H1 (cell line): Measurements from ENCODE around the gene CCDC192. TPM values are rescaled to one million over a fixed set of nuclear protein-coding genes. Genes with fewer than 3 reads are reported as not detected.

Experiments used
- CBX8 ChIP-seq: fragments of 300-800, 300-1000 bp; sonication (generic); IDR thresholded peaks from 2 replicates; pipeline ENCODE4 v1.7.1; 2016; ENCODE audit warnings: low read depth, low read length, borderline replicate concordance
- polyA plus RNA-seq, 7 experiments: library from polyadenylated mRNA; depleted of rRNA in 3 of 7; stranded (reverse) in 5 of 7; unstranded in 2 of 7; fragments of >200 nt in 5 of 7; fragments of 200-250 nt in 2 of 7; gene quantifications; 1 replicate in 5 of 7; 2 replicates in 1 of 7; 4 replicates in 1 of 7; pipeline versions ENCODE4 v1.2.1 to v1.2.3, GENCODE V29; 2011 to 2013; ENCODE audit warnings: missing spikeins in 2 of 7, mixed read lengths in 2 of 7
- total RNA-seq: library from RNA; stranded (reverse); fragmentation: NEBNext Ultra II Directional; extraction: Animal tissue kit (Norgen Biotek cat#: 25700); gene quantifications from 2 replicates; pipeline ENCODE4 v1.2.1, GENCODE V29; 2021

CCDC192 gene
- total and polyA plus RNA-seq, 2 of the 8 experiments (the other 6 are each of a cell fraction or from before 2014, with no cell fraction given) = 0.61 TPM; not detected in 1

GRCh38 chr5:127930311-127930710, 227.1 kb downstream of the CCDC192 start (continued):
- TF ChIP-seq CBX8 = no peak
- TF ChIP-seq, all 59 proteins: peak for 0
